Activated T-helper 9 cell treated with anti-CD3 and anti-CD28 coated beads, Interleukin-2, amount 50 U/mL, for 16 hours (primary cell): ENCODE data around the gene COL12A1.
A peak's percentile ranks its signal among the peaks of the same experiment; 100 is the strongest.
"Not testable (repeated sequence)": the region's sequence is repeated elsewhere in the genome, so short reads cannot be mapped to it uniquely, and the experiment has no call there.

Experiments used
- DNase-seq: peaks from one replicate; pipeline ENCODE4 v3.0.0-alpha.2; 2020; ENCODE audit warnings: low read depth

COL12A1 gene

DNA sequence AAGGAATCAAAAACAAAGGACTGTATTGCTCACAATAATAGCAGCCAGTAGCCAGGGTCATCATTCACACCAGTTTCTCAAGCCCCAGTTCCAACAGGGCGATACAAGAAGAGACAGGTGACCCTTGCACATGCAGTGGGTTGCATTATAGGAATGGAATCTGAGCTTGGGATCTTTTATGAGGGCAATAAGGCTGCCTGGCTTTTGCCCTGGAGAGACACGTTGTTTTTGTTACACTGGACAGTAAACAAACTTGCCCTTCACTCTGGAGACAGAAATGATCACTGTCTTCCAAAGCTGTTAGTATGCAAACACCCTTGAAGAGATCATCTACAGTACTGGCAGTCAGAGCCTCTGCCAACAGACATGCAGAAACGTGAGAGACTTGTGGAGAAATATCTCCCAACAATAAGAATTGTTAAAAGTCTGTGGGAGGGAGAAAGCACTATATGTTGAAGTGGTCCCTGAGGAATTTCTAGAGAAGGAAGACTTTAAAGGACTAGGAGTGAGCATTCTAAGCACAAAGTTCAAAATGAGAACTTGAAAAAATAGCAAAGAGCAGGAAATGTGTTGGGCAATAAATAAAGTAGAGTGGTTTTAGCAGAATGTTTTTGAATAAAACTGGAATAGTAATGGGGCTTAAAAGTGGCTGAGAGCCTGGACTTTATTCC, 6.2 kb upstream of the COL12A1 start:
- DNase-seq, result no peak

DNA sequence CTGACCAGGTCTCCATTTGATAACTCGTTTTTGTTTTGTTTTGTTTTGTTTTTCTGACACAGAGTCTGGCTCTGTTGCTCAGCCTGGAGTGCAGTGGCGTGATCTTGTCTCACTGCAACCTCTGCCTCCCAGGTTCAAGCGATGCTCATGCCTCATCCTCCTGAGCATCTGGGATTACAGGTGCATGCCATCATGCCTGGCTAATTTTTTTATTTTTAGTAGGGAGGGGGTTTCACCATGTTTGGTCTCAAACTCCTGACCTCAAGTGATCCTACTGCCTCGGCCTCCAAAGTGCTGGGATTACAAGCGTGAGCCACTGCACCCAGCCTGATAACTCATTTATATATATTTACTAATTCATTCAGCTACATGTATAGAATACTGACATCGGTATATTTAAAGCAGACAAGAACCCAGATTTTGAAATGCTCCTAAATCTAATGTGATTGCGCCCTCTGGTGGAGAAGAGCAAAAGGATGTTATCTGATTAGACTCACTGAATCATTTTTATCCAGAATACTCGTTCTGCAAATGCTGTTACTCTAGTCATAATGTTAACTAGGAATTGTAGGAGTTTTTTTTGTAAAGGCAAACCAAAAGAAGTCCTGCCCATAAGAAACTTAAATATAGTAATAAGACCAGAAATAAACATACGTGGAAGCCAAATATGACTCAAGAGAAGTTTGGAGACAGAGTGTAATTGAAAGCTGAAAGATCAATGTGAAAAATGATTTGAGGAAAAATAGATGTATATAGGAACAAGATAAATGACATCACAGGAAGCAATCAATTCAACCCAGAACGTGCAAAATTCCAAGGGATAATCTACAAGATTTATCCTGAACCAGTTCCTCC, 5.3 kb upstream of the COL12A1 start:
- DNase-seq, result no peak

- no peak for DNase-seq
Measured at GRCh38 chr6:75209184-75209723, 3.4 kb upstream of the COL12A1 start.

- peak; percentile 66 for DNase-seq
Measured at GRCh38 chr6:75208298-75209183, 2.7 kb upstream of the COL12A1 start.

GRCh38 chr6:75206576-75207342, 906 bp upstream of the COL12A1 start:
- no peak for DNase-seq

DNA sequence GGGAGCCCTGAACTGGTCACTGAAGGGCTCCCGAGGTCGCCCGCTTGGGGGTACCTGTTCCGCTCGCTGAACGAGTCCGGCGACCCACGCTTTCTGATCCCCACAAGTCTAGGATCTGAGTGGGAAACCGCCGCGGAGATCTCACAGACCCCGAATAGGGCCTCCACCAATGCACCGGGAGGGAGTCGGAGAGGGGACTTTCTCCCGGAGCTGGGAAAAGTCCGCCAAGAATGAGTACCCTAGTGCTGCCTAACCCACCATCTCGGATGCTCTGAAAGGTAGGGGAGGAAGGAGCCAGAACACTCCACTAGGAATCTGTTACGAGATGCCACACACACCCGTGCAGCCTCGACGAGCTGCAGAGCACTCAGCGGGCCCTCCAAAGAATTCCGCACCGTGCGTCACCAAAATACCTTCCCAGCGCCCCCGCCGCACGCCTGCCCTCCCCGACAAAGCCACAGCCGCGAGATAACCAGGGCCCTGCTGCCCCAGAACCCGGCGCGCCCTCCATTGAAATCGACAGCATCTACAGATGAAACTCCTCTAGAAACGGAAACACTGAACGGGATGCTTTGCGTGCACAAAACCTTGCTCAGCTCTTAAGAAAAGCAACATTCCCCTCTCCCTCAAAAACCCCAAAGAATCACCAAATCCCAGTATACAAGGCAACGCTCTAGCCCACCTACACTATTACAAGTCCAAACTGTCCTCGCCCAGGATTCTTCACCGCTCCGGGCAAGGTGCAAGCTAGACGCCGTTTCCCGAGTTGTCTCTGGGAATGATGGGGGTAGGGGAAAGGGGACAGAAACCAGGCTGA, 686 bp downstream of the COL12A1 start:
- DNase-seq, result no peak

- DNase-seq, result no peak
Measured at GRCh38 chr6:75204217-75204958, 1.5 kb downstream of the COL12A1 start.

DNA sequence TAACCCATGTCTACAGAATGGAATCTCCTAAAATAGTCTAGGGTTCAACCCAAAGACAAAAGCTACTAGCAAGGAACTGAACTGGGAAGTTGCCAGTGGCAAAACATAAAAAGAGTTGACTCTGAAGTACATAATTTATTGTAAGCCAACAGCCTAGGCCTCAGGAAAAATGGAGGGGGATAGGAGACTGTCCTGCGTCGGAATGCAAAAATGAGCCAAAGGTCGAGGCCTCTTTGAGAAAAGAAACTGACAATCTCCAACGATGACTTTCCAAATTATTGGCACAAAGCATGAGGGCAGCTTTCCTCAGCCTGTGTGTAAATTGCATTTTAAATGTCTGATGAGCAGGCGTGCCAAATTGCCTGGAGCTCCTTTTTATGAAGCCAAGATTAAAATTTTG, 2.1 kb downstream of the COL12A1 start:
- DNase-seq, result no peak

- no peak for DNase-seq
Measured at GRCh38 chr6:75202676-75203131, 3.1 kb downstream of the COL12A1 start.

- DNase-seq, result no peak
Measured at GRCh38 chr6:75201901-75202672, 3.8 kb downstream of the COL12A1 start.

DNA sequence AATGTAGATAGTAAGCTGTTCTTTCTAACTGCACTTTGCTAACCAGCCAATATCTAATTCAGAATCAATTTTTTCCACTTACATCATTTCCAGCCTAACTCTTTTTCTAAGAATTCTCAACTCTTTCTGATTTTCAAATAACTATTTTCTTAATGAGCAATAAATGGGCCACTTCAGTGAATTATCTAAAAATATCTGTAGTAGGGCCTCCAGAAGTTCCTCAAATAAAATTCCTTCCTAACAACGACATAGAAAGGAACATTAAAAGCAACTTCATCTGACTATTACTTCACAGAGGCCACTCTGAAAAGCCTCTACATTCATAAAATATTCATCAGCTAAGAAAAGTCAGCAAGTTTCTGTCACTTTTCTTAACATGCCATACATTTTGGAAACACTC, 4.8 kb downstream of the COL12A1 start:
- no peak for DNase-seq

GRCh38 chr6:75199889-75200288, 6.0 kb downstream of the COL12A1 start:
- DNase-seq, result no peak

DNA sequence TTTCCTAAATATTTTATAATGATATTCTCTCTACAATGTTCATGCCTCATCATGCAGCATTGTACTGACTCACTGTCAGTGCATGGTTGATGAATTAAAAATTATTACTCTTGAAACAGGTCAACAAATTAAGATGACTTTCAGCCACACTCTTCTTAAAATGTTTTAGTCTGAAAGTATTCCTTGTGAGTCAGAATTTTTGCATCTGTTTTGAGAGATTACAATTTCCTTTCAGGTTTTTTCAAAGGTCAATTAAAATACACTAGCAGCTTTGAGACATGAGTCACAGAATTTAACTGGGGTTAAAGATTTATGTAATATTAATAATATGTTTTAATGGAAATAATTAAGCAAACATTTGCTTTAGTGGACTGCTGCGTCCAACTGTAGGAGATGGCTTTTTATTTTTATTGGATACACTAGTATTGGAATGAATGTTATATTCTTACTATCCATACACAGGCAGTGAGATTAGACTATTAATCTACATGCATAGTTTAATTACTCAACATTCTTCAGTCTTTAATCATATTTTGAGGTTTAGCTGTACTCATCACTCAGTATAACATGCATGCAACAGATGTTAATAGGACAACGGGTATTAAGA, 9.7 kb downstream of the COL12A1 start:
- DNase-seq, result no peak

DNA sequence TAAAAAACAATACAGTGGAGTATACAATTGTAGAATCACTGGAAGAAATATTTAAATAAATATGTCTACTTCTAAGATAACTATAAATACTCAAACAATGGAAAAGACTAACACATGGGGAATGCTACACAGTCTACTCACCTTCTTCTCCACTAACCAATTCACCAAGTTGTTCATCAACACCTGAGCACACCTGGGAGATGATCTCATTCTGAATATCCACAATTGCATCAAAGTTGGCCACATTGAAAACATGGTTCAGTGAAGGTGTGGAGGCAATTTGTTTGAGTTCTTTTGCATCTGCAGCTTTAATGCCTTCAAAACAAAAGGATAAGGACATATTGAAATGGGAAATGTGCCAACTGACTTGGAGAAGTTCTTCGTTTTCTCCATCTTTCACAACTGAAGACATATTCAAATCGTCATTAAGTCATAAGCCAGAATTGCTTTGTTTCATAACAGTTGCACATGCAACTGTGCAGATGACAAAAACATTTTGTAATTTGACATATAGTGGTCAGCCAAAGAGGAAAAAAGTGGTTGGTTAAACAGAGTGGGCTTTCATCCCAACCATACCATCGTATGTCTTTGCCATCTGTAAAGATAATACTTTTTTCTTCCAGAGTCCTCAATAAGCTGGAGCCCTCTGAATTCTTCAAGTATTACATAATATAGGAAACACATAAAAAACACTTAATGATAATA, 17.5 kb downstream of the COL12A1 start:
- DNase-seq, result no peak

GRCh38 chr6:75186581-75186980, 19.3 kb downstream of the COL12A1 start:
- not testable (repeated sequence) for DNase-seq

DNA sequence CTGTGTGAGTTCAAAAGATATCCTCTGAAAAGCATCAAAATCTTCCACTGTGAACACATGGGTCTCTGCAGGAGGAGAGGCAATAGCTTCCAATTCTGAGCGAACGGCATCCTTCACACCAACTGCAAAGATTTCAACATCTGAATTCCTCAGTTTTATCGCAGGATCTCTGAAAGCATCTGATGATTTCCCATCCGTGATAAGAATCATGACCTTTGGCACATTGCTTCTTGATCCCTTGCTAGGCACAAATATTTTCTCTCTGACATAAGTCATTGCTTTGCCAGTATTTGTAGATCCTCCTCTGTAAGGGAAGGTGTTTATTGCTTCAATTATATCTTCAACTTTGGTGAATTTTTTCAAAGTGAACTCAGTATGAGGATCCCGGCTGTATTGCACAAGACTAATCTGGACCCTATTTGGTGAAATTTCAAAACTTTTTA, 22.7 kb downstream of the COL12A1 start:
- no peak for DNase-seq

DNA sequence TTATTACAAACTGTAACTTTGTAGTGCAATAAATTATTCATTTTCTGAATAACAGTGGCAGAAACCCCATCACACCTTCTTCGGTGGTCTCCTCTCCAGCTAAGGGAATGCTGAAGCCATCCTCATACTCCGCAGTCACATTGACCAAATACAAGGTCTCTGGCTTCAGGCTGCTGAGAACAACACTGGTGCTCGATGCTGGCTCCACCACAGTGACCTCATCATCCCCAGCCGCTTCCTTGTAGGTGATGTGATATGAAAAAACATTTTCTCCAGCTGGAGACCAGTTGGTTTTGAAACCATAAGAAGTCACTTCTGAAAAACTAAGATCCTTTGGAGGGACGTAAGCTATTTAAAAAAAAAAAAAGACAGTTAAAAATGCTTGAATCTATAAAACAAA, 25.0 kb downstream of the COL12A1 start:
- no peak for DNase-seq

- DNase-seq, result no peak
Measured at GRCh38 chr6:75178757-75179156, 27.1 kb downstream of the COL12A1 start.
